HG02798 (cell line): ENCODE results near the gene ARPP21.
"Not testable (repeated sequence)": the region's sequence is repeated elsewhere in the genome, so short reads cannot be mapped to it uniquely, and the experiment has no call there.

ENCODE experiments used
- ATAC-seq: cut with Tn5 transposase; IDR thresholded peaks from one replicate; pipeline ENCODE4 v1.9.1; 2021; ENCODE audit warnings: mild to moderate bottlenecking; ENCODE audit not compliant: unreplicated experiment, poor library complexity

The ARPP21 gene

GRCh38 chr3:35639254-35640186, at the start of gene ARPP21:
ARPP21 (plus strand) TSS chr3:35639525; CDS start chr3:35681752, 42,227 bp downstream.
- ATAC-seq: no peak

GRCh38 chr3:35592589-35593295, 46.6 kb upstream of the ARPP21 start:
- ATAC-seq: no peak

- no peak for ATAC-seq
These were observed 44.6 kb upstream of the ARPP21 start for GRCh38 chr3:35594739-35595138.

GRCh38 chr3:35596335-35596995, 42.9 kb upstream of the ARPP21 start:
- peak; percentile 34 for ATAC-seq

GRCh38 chr3:35597490-35597889, 41.8 kb upstream of the ARPP21 start:
- no peak for ATAC-seq

GRCh38 chr3:35598804-35599203, 40.5 kb upstream of the ARPP21 start:
- no peak for ATAC-seq

GRCh38 chr3:35601959-35602358, 37.4 kb upstream of the ARPP21 start:
- no peak for ATAC-seq

GRCh38 chr3:35602395-35602936, 36.9 kb upstream of the ARPP21 start:
- ATAC-seq: no peak

GRCh38 chr3:35616346-35616745, 23.0 kb upstream of the ARPP21 start:
- no peak for ATAC-seq

- no peak for ATAC-seq
These were observed 22.0 kb upstream of the ARPP21 start for GRCh38 chr3:35617370-35617769.

- not testable (repeated sequence) for ATAC-seq
These were observed 19.1 kb upstream of the ARPP21 start for GRCh38 chr3:35620238-35620637.

- ATAC-seq: no peak
These were observed 14.6 kb upstream of the ARPP21 start for GRCh38 chr3:35624698-35625097.

GRCh38 chr3:35633332-35634124, 5.8 kb upstream of the ARPP21 start:
- ATAC-seq: no peak

GRCh38 chr3:35635407-35635806, 3.9 kb upstream of the ARPP21 start:
- no peak for ATAC-seq

- no peak for ATAC-seq
These were observed 3.2 kb upstream of the ARPP21 start for GRCh38 chr3:35635926-35636683.

GRCh38 chr3:35638251-35638979, 910 bp upstream of the ARPP21 start:
- no peak for ATAC-seq

GRCh38 chr3:35638980-35639253, 408 bp upstream of the ARPP21 start:
- no peak for ATAC-seq
